Sigmoid colon (tissue), 4 donors: ENCODE measurements around the gene SBNO2.

Experiments
- EP300 ChIP-seq, 4 donors: sonication (generic); formaldehyde crosslinking; IDR thresholded peaks; one replicate each; pipeline ENCODE4 v1.6.1; 2017; ENCODE audit warnings: antibody characterized with exemption in 4 of 4
- POLR2A ChIP-seq, 2 donors: fragments of 450-650 bp; IDR thresholded peaks; one replicate each; pipeline ENCODE4 v1.6.1; 2016; ENCODE audit warnings: antibody characterized with exemption in 2 of 2, mild to moderate bottlenecking in 2 of 2, moderate library complexity in 2 of 2
- POLR2AphosphoS5 ChIP-seq, 4 donors: sonication (generic); formaldehyde crosslinking; IDR thresholded peaks; one replicate each; pipeline ENCODE4 v1.6.1; 2017; ENCODE audit warnings: antibody characterized with exemption in 4 of 4
- TF ChIP-seq, protein P1 (sequence below), 4 experiments: fragments of 450-650 bp in 3 of 4; fragments of 200-600 bp in 1 of 4; IDR thresholded peaks; one replicate each; pipeline ENCODE4 v1.5.1; 2016 to 2019; ENCODE audit warnings: antibody characterized with exemption in 4 of 4, mild to moderate bottlenecking in 3 of 4, moderate library complexity in 2 of 4

DNA sequence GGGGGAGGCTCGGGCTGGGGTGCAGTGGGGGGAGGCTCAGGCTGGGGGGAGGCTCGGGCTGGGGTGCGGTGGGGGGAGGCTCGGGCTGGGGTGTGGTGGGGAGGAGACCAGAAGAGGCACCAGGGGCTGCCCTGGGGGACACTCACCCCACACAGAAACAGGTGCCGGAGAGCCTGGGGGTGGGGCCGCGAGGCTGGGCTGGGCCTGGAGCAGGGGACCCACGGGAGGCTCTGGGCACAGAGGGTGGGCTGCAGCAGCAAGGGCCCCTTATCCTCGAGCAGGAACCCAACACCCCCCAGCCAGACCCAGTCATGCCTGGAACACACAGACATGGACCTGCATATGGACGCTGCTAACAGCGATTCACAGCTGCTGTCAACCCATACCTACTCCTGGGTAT lies 35.9 kb downstream of the SBNO2 start:
- TF ChIP-seq, protein P1, sequence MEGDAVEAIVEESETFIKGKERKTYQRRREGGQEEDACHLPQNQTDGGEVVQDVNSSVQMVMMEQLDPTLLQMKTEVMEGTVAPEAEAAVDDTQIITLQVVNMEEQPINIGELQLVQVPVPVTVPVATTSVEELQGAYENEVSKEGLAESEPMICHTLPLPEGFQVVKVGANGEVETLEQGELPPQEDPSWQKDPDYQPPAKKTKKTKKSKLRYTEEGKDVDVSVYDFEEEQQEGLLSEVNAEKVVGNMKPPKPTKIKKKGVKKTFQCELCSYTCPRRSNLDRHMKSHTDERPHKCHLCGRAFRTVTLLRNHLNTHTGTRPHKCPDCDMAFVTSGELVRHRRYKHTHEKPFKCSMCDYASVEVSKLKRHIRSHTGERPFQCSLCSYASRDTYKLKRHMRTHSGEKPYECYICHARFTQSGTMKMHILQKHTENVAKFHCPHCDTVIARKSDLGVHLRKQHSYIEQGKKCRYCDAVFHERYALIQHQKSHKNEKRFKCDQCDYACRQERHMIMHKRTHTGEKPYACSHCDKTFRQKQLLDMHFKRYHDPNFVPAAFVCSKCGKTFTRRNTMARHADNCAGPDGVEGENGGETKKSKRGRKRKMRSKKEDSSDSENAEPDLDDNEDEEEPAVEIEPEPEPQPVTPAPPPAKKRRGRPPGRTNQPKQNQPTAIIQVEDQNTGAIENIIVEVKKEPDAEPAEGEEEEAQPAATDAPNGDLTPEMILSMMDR (IDR thresholded peaks at IDR 0.05), result no peak
- TF ChIP-seq POLR2AphosphoS5 (IDR thresholded peaks at IDR 0.05) (no peak), POLR2A (IDR thresholded peaks at IDR 0.05) (no peak), EP300 (IDR thresholded peaks at IDR 0.05) (no peak)
